PC-3 (cell line): ENCODE data around the gene TEX51.

Source experiments
- EZH2 ChIP-seq: fragments of 300-600 bp; sonication (generic); IDR thresholded peaks from one replicate; pipeline ENCODE4 v1.6.1; 2017; ENCODE audit warnings: antibody characterized with exemption, mild to moderate bottlenecking, low read length; ENCODE audit not compliant: unreplicated experiment
- EZH2phosphoT487 ChIP-seq: fragments of 300-600 bp; sonication (generic); IDR thresholded peaks from 2 replicates; pipeline ENCODE4 v1.6.1; 2018; ENCODE audit warnings: mild to moderate bottlenecking, antibody characterized with exemption, low read length, borderline replicate concordance
- TF ChIP-seq, protein P1 (sequence below): fragments of 300-600 bp; sonication (generic); conservative IDR thresholded peaks from 2 replicates; pipeline ENCODE4 v1.5.1; 2017; ENCODE audit warnings: antibody characterized with exemption, low read depth, mild to moderate bottlenecking, low read length

DNA sequence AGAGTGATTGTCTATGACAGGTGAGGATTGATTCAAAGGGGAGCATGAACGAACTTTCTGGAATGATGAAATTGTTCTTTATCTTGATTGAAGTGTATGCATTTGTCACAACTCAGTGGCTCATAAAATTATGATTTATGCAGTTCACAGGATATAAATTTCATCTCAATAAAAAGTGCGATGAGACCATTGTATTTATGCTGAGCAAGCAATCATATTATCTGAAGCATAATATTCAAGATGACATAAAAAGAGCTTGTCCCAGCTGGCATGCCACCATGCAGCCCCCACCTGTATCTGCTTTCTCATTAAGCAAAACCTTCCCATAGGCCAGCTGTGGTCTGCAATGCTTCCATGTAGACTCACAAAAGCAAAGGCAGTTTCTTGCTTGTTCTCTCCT lies 49.6 kb upstream of the TEX51 start:
- TF ChIP-seq, protein P1, sequence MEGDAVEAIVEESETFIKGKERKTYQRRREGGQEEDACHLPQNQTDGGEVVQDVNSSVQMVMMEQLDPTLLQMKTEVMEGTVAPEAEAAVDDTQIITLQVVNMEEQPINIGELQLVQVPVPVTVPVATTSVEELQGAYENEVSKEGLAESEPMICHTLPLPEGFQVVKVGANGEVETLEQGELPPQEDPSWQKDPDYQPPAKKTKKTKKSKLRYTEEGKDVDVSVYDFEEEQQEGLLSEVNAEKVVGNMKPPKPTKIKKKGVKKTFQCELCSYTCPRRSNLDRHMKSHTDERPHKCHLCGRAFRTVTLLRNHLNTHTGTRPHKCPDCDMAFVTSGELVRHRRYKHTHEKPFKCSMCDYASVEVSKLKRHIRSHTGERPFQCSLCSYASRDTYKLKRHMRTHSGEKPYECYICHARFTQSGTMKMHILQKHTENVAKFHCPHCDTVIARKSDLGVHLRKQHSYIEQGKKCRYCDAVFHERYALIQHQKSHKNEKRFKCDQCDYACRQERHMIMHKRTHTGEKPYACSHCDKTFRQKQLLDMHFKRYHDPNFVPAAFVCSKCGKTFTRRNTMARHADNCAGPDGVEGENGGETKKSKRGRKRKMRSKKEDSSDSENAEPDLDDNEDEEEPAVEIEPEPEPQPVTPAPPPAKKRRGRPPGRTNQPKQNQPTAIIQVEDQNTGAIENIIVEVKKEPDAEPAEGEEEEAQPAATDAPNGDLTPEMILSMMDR: no peak
- TF ChIP-seq EZH2 (no peak), EZH2phosphoT487 (no peak)
